ENCODE data around the gene TFAP2C. TPM values are rescaled to one million over a fixed set of nuclear protein-coding genes. Genes with fewer than 3 reads are reported as not detected.

Gene TFAP2C
- total and polyA plus RNA-seq, 2 experiments from 2014 or later: 1.7 to 3.7 TPM

- no peaks in the 10 kb centered on the region for H3K36me3 ChIP-seq (replicated peaks; ENCODE audit: insufficient read depth, low read depth)
- no peak overlapping the region for H2AFZ ChIP-seq
- H3K4me1 ChIP-seq (ENCODE audit: insufficient read depth): peaks cover 8% of the 10 kb centered on the region
- H3K27me3 ChIP-seq: no peaks in the 10 kb centered on the region
- no peaks in the 10 kb centered on the region for H3K9me3 ChIP-seq (ENCODE audit: low read depth)
- no peak overlapping the region for H3K4me2 ChIP-seq
- no peak overlapping the region for H3K4me3 ChIP-seq
- TF ChIP-seq EZH2phosphoT487 (IDR thresholded peaks at IDR 0.05; ENCODE audit: low read depth, severe bottlenecking, unreplicated experiment) (no peak), EZH2 (IDR thresholded peaks at IDR 0.05; ENCODE audit: borderline replicate concordance) (no peak)
- TF ChIP-seq, protein P1, sequence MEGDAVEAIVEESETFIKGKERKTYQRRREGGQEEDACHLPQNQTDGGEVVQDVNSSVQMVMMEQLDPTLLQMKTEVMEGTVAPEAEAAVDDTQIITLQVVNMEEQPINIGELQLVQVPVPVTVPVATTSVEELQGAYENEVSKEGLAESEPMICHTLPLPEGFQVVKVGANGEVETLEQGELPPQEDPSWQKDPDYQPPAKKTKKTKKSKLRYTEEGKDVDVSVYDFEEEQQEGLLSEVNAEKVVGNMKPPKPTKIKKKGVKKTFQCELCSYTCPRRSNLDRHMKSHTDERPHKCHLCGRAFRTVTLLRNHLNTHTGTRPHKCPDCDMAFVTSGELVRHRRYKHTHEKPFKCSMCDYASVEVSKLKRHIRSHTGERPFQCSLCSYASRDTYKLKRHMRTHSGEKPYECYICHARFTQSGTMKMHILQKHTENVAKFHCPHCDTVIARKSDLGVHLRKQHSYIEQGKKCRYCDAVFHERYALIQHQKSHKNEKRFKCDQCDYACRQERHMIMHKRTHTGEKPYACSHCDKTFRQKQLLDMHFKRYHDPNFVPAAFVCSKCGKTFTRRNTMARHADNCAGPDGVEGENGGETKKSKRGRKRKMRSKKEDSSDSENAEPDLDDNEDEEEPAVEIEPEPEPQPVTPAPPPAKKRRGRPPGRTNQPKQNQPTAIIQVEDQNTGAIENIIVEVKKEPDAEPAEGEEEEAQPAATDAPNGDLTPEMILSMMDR (IDR thresholded peaks at IDR 0.05; ENCODE audit: poor library complexity): no peak
- no peak overlapping the region for H3K27ac ChIP-seq
- H3K79me2 ChIP-seq: no peaks in the 10 kb centered on the region
- 77% methylated on average over 6 of the region's 6 CpGs for WGBS (ENCODE audit: low lambda C conversion rate, missing lambda C conversion rate)
- H3K9me2 ChIP-seq (replicated peaks; ENCODE audit: insufficient read depth): no peaks in the 10 kb centered on the region
- H4K20me1 ChIP-seq (ENCODE audit: insufficient read depth, poor library complexity, severe bottlenecking): no peaks in the 10 kb centered on the region
- DNase-seq (ENCODE audit: low spot score): peak; percentile 37
Measured at GRCh38 chr20:56605261-56605996, 23.7 kb upstream of the TFAP2C start.

- peaks cover 8% of the 10 kb centered on the region for H3K4me1 ChIP-seq (ENCODE audit: insufficient read depth)
- H3K36me3 ChIP-seq (replicated peaks; ENCODE audit: insufficient read depth, low read depth): no peaks in the 10 kb centered on the region
- no peaks in the 10 kb centered on the region for H3K9me3 ChIP-seq (ENCODE audit: low read depth)
- no peak overlapping the region for H2AFZ ChIP-seq
- TF ChIP-seq EZH2 (IDR thresholded peaks at IDR 0.05; ENCODE audit: borderline replicate concordance) (no peak), EZH2phosphoT487 (IDR thresholded peaks at IDR 0.05; ENCODE audit: low read depth, severe bottlenecking, unreplicated experiment) (no peak)
- TF ChIP-seq, protein P1 (IDR thresholded peaks at IDR 0.05; ENCODE audit: poor library complexity): no peak
- DNase-seq (ENCODE audit: low spot score): peak; percentile 54
- H4K20me1 ChIP-seq (ENCODE audit: insufficient read depth, poor library complexity, severe bottlenecking): no peaks in the 10 kb centered on the region
- no peaks in the 10 kb centered on the region for H3K79me2 ChIP-seq
- H3K27ac ChIP-seq: peak overlapping the region; percentile 3
- H3K27me3 ChIP-seq: no peaks in the 10 kb centered on the region
- no peak overlapping the region for H3K4me3 ChIP-seq
- WGBS (ENCODE audit: low lambda C conversion rate, missing lambda C conversion rate): 80% methylated on average over 8 of the region's 8 CpGs
- H3K4me2 ChIP-seq: no peak overlapping the region
- H3K9me2 ChIP-seq (replicated peaks; ENCODE audit: insufficient read depth): no peaks in the 10 kb centered on the region
Measured at GRCh38 chr20:56606174-56606945, 22.7 kb upstream of the TFAP2C start.

DNA sequence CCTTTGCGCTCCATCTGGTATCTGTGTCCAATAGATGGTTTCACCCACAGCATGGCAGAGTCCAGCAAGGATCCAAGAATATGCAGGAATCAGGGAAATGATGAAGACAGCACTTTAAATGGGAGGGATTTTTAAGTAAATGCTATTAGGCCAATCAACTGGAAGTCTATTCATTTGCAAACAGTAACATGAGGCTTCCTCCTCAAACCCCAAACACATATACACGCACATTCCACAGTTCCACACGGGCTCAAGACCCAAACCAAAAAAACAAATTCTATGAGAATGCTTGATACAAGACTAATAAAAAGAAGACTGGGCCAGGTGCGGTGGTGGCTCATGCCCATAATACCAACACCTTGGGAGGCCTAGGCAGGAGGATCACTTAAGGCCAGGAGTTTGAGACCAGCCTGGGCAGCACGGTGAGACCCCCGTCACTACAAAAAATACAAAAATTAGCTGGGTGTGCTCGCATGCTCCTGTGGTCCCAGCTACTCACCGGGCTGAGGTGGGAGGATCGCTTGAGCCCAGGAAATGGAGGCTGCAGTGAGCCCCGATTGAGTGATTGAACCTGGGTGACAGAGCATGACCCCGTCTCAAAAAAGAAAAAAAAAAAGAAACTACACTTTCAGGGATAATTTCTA, 21.9 kb upstream of the TFAP2C start:
- Histone ChIP-seq H3K36me3 (replicated peaks; ENCODE audit: insufficient read depth, low read depth) (no peaks in the 10 kb centered on the region), H3K4me2 (no peak overlapping the region), H3K27me3 (no peaks in the 10 kb centered on the region), H4K20me1 (ENCODE audit: insufficient read depth, poor library complexity, severe bottlenecking) (no peaks in the 10 kb centered on the region), H3K4me3 (no peak overlapping the region), H3K9me3 (ENCODE audit: low read depth) (no peaks in the 10 kb centered on the region), H3K4me1 (ENCODE audit: insufficient read depth) (peaks cover 8% of the 10 kb centered on the region), H3K9me2 (replicated peaks; ENCODE audit: insufficient read depth) (no peaks in the 10 kb centered on the region), H3K27ac (peak overlapping the region; percentile 3), H2AFZ (no peak overlapping the region), H3K79me2 (no peaks in the 10 kb centered on the region)
- no peak for DNase-seq (ENCODE audit: low spot score)
- TF ChIP-seq EZH2phosphoT487 (IDR thresholded peaks at IDR 0.05; ENCODE audit: low read depth, severe bottlenecking, unreplicated experiment) (no peak), EZH2 (IDR thresholded peaks at IDR 0.05; ENCODE audit: borderline replicate concordance) (no peak)
- WGBS (ENCODE audit: low lambda C conversion rate, missing lambda C conversion rate): 92% methylated on average over 11 of the region's 11 CpGs

All from hepatocyte (in vitro differentiated cells).